Neural progenitor cell (in vitro differentiated cells): ENCODE results near the gene PRDM16. TPM values are rescaled to one million over a fixed set of nuclear protein-coding genes. Genes with fewer than 3 reads are reported as not detected.

Experiments
- DNase-seq: peaks from one replicate; pipeline ENCODE4 v3.0.0-alpha.2; 2016; ENCODE audit warnings: low spot score
- H2AFZ ChIP-seq: fragments of 200-600 bp; sonication (generic); replicated peaks from 2 replicates; pipeline ENCODE4 v1.6.1; 2016; ENCODE audit warnings: antibody characterized with exemption
- H3F3A ChIP-seq: fragments of 200-600 bp; sonication (generic); 2 replicates; pipeline ENCODE4 v1.6.1; 2016; ENCODE audit warnings: antibody characterized with exemption, low read depth
- H3K27ac ChIP-seq: fragments of 200-600 bp; sonication (generic); 2 replicates; pipeline ENCODE4 v1.5.1; 2016; ENCODE audit warnings: mild to moderate bottlenecking
- H3K27me3 ChIP-seq: fragments of 200-600 bp; sonication (generic); 2 replicates; pipeline ENCODE4 v1.6.1; 2016; ENCODE audit warnings: mild to moderate bottlenecking, moderate library complexity
- H3K36me3 ChIP-seq: fragments of 200-600 bp; sonication (generic); 2 replicates; pipeline ENCODE4 v1.5.1; 2016
- H3K4me1 ChIP-seq: fragments of 200-600 bp; sonication (generic); 2 replicates; pipeline ENCODE4 v1.6.1; 2016; ENCODE audit warnings: mixed run types
- H3K4me2 ChIP-seq: fragments of 200-600 bp; sonication (generic); 2 replicates; pipeline ENCODE4 v1.6.1; 2016
- H3K4me3 ChIP-seq: fragments of 200-600 bp; sonication (generic); 2 replicates; pipeline ENCODE4 v1.5.1; 2016
- H3K79me2 ChIP-seq: fragments of 200-600 bp; sonication (generic); 2 replicates; pipeline ENCODE4 v1.6.1; 2016; ENCODE audit warnings: low read depth
- H3K9ac ChIP-seq: fragments of 200-600 bp; sonication (generic); 2 replicates; pipeline ENCODE4 v1.6.1; 2016
- H3K9me3 ChIP-seq: fragments of 200-600 bp; sonication (generic); 2 replicates; pipeline ENCODE4 v1.5.1; 2016; ENCODE audit warnings: low read depth
- H4K20me1 ChIP-seq: fragments of 200-600 bp; sonication (generic); 2 replicates; pipeline ENCODE4 v1.6.1; 2016; ENCODE audit warnings: low read depth
- H3K27ac Mint-ChIP-seq: 3 replicates; pipeline ENCODE4 v1.8.0; 2021; ENCODE audit warnings: mixed read lengths
- H3K27me3 Mint-ChIP-seq: 2 replicates; pipeline ENCODE4 v1.8.0; 2022; ENCODE audit warnings: low read depth, mild to moderate bottlenecking, inconsistent platforms, moderate library complexity, mixed read lengths; ENCODE audit not compliant: insufficient read depth
- H3K36me3 Mint-ChIP-seq: 3 replicates; pipeline ENCODE4 v1.8.0; 2021; ENCODE audit warnings: mixed read lengths
- H3K4me1 Mint-ChIP-seq: 3 replicates; pipeline ENCODE4 v1.8.0; 2021; ENCODE audit warnings: mixed read lengths
- H3K4me3 Mint-ChIP-seq: 3 replicates; pipeline ENCODE4 v1.8.0; 2021; ENCODE audit warnings: mild to moderate bottlenecking, moderate library complexity, mixed read lengths
- H3K9me3 Mint-ChIP-seq: 3 replicates; pipeline ENCODE4 v1.8.0; 2020; ENCODE audit warnings: mixed read lengths
- EZH2 ChIP-seq: fragments of 200-600 bp; sonication (generic); IDR thresholded peaks from 2 replicates; pipeline ENCODE4 v1.6.1; 2017; ENCODE audit warnings: antibody characterized with exemption, mild to moderate bottlenecking, moderate library complexity
- EZH2phosphoT487 ChIP-seq: fragments of 200-600 bp; sonication (generic); IDR thresholded peaks from 2 replicates; pipeline ENCODE4 v1.6.1; 2017; ENCODE audit warnings: antibody characterized with exemption
- total RNA-seq: library from RNA; depleted of rRNA; stranded (reverse); fragments of >200 nt; gene quantifications from 2 replicates; pipeline ENCODE4 v1.2.3, GENCODE V29; 2015; ENCODE audit warnings: low replicate concordance
- TF ChIP-seq, protein P1 (sequence below): fragments of 200-600 bp; sonication (generic); IDR thresholded peaks from 2 replicates; pipeline ENCODE4 v1.5.1; 2017; ENCODE audit warnings: antibody characterized with exemption, mild to moderate bottlenecking

PRDM16 gene
- total RNA-seq, 1 donor from 2014 or later, result 1.9 TPM

GRCh38 chr1:3219005-3219790, 150.2 kb downstream of the PRDM16 start:
- Mint-ChIP-seq H3K27ac (peak overlapping the region; percentile 14), H3K36me3 (no peaks in the 10 kb centered on the region), H3K4me3 (peak overlapping the region; percentile 57), H3K4me1 (peaks cover 65% of the 10 kb centered on the region), H3K9me3 (no peaks in the 10 kb centered on the region), H3K27me3 (peaks cover 18% of the 10 kb centered on the region)
- Histone ChIP-seq H3K4me2 (peak overlapping the region; percentile 28), H2AFZ (no peak overlapping the region), H3K27ac (peak overlapping the region; percentile 34), H3K27me3 (no peaks in the 10 kb centered on the region), H3K4me3 (no peak overlapping the region), H3K9me3 (no peaks in the 10 kb centered on the region), H3K9ac (no peak overlapping the region), H3F3A (peaks cover 6% of the 10 kb centered on the region), H3K36me3 (no peaks in the 10 kb centered on the region), H4K20me1 (no peaks in the 10 kb centered on the region), H3K79me2 (no peaks in the 10 kb centered on the region), H3K4me1 (peaks cover 37% of the 10 kb centered on the region)
- TF ChIP-seq EZH2phosphoT487, result no peak
- TF ChIP-seq, protein P1, sequence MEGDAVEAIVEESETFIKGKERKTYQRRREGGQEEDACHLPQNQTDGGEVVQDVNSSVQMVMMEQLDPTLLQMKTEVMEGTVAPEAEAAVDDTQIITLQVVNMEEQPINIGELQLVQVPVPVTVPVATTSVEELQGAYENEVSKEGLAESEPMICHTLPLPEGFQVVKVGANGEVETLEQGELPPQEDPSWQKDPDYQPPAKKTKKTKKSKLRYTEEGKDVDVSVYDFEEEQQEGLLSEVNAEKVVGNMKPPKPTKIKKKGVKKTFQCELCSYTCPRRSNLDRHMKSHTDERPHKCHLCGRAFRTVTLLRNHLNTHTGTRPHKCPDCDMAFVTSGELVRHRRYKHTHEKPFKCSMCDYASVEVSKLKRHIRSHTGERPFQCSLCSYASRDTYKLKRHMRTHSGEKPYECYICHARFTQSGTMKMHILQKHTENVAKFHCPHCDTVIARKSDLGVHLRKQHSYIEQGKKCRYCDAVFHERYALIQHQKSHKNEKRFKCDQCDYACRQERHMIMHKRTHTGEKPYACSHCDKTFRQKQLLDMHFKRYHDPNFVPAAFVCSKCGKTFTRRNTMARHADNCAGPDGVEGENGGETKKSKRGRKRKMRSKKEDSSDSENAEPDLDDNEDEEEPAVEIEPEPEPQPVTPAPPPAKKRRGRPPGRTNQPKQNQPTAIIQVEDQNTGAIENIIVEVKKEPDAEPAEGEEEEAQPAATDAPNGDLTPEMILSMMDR, result no peak
- TF ChIP-seq EZH2, result no peak
- peak; percentile 68 for DNase-seq

- peaks cover 72% of the 10 kb centered on the region for H3K4me1 Mint-ChIP-seq
- no peak overlapping the region for H3K4me3 Mint-ChIP-seq
- H3K4me3 ChIP-seq, result no peak overlapping the region
- H3K27ac Mint-ChIP-seq, result no peak overlapping the region
- no peaks in the 10 kb centered on the region for H3K36me3 ChIP-seq
- no peaks in the 10 kb centered on the region for H3K9me3 ChIP-seq
- DNase-seq, result no peak
- H3K27me3 Mint-ChIP-seq, result peaks cover 15% of the 10 kb centered on the region
- H3K36me3 Mint-ChIP-seq, result no peaks in the 10 kb centered on the region
- H3K9ac ChIP-seq, result no peak overlapping the region
- no peaks in the 10 kb centered on the region for H3K79me2 ChIP-seq
- TF ChIP-seq EZH2 (no peak), EZH2phosphoT487 (no peak)
- TF ChIP-seq, protein P1, result no peak
- no peak overlapping the region for H3K27ac ChIP-seq
- no peaks in the 10 kb centered on the region for H4K20me1 ChIP-seq
- H3F3A ChIP-seq, result peaks cover 6% of the 10 kb centered on the region
- H2AFZ ChIP-seq, result no peak overlapping the region
- H3K27me3 ChIP-seq, result no peaks in the 10 kb centered on the region
- no peaks in the 10 kb centered on the region for H3K9me3 Mint-ChIP-seq
- peak overlapping the region; percentile 28 for H3K4me2 ChIP-seq
- peaks cover 37% of the 10 kb centered on the region for H3K4me1 ChIP-seq
Observed at GRCh38 chr1:3219791-3220467, 150.9 kb downstream of the PRDM16 start.

DNA sequence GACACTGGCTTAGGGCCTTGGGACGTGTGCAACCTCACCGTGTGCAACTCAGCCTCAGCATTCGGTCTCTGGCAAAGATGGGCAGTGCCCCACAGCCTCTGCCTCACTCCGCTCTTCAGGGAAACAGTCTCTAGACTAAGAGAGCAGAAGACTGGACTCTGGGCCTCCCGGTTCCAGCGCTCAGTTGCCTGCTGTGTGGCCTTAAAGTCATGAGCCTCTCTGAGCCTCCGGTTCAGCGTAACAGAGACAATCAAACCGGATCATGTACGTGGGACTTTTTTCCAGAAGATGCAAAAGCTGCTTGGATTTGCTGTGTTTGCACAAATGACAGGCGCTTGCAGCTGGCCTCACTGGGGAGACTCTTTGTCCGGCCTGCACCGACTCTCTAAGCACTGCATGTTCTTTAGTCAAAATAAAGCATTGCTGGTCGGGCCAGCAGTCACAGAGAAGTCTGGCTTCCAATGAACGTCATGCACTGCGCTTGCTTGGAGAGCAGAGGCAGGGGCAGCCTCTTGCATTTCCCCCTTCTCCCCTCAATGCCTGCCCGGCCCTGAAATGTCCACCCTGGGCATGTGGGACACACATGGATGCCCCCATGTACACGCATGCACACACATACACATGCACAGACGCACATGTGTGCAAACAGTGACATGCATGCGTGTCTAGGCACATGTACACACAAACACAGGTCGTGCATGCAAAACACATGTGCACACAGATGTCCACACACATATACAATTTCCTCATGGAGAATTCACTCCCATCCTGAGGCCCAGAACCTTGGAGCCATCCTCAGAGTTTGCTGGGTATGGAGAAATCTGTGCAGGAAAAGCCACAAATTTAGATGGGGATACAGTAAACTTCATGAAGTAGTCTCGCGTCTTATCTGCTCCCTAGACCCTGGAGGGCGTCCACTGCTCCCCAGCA, 152.4 kb downstream of the PRDM16 start:
- H3K36me3 Mint-ChIP-seq, result no peaks in the 10 kb centered on the region
- H3K9me3 Mint-ChIP-seq, result no peaks in the 10 kb centered on the region
- no peak for DNase-seq
- Histone ChIP-seq H3K27me3 (no peaks in the 10 kb centered on the region), H3K79me2 (no peaks in the 10 kb centered on the region), H3K4me3 (no peak overlapping the region), H4K20me1 (no peaks in the 10 kb centered on the region), H3K4me1 (peaks cover 39% of the 10 kb centered on the region), H3K9me3 (no peaks in the 10 kb centered on the region), H3K27ac (no peak overlapping the region), H3K36me3 (no peaks in the 10 kb centered on the region), H3F3A (peaks cover 6% of the 10 kb centered on the region), H3K4me2 (no peak overlapping the region), H3K9ac (no peak overlapping the region), H2AFZ (no peak overlapping the region)
- TF ChIP-seq, protein P1, result no peak
- TF ChIP-seq EZH2 (no peak), EZH2phosphoT487 (no peak)
- H3K27me3 Mint-ChIP-seq, result peaks cover 17% of the 10 kb centered on the region
- H3K4me3 Mint-ChIP-seq, result peak overlapping the region; percentile 48
- peaks cover 77% of the 10 kb centered on the region for H3K4me1 Mint-ChIP-seq
- peak overlapping the region; percentile 92 for H3K27ac Mint-ChIP-seq
